ENCODE data around the gene LRR1. TPM values are rescaled to one million over a fixed set of nuclear protein-coding genes. Genes with fewer than 3 reads are reported as not detected.
"Not testable (repeated sequence)": the region's sequence is repeated elsewhere in the genome, so short reads cannot be mapped to it uniquely, and the experiment has no call there.

Gene LRR1
- polyA plus RNA-seq, 2 of the 4 experiments (the other 2 are of a cell fraction): 50.7 to 52.8 TPM

- FAIRE-seq, H3K9me3 ChIP-seq, ATAC-seq: not testable (repeated sequence)
- 2% methylated on average over 32 of the region's 32 CpGs for WGBS (ENCODE audit: missing lambda C conversion rate)
- CTCF ChIA-PET: interaction anchor here (0.7 to 1.2 kb wide), 2 partner anchors 13 to 24 kb away, joined by 3 to 4 read pairs; no protein-coding TSS in a partner anchor
- Histone ChIP-seq H3K4me1 (peaks cover 30% of the 10 kb centered on the region), H3K27ac (peak overlapping the region; percentile 86 to 96), H3K4me3 (peak overlapping the region; percentile 64), H3K4me2 (peak overlapping the region; percentile 82)
- POLR2A ChIA-PET: interaction anchor here (1.2 to 3.1 kb wide), 3 partner anchors 10 to 49 kb away, joined by 3 to 50 read pairs (median 15); partner anchors contain the start of genes MGAT2 and RPL36AL
- DNase-seq (ENCODE audit: low read depth in 1 of 2, low spot score in 1 of 2): peak in 1 of 2 experiments; percentile 36
Measured at GRCh38 chr14:49584981-49585640, 13.6 kb upstream of the LRR1 start.

GRCh38 chr14:49585803-49586672 lies 12.7 kb upstream of the LRR1 start, which contains the start of gene RPS29:
RPS29 (minus strand) TSS chr14:49586380; CDS start chr14:49586346, 34 bp downstream.
- H3K4me1 ChIP-seq: peaks cover 30% of the 10 kb centered on the region
- H3K27ac ChIP-seq: peak within 1 kb of the TSS; percentile 86 to 96
- WGBS (ENCODE audit: missing lambda C conversion rate): 2% methylated on average over 48 of the region's 55 CpGs
- H3K9me3 ChIP-seq: no peaks in the 10 kb centered on the region
- ChIA-PET POLR2A (interaction anchor here (0.6 to 3.1 kb wide), 13 partner anchors 8 to 267 kb away, joined by 3 to 50 read pairs (median 3); partner anchors contain the start of genes KLHDC2, LRR1, MGAT2 and NEMF), CTCF (interaction anchor here (0.9 to 2.5 kb wide), 10 partner anchors 9 to 125 kb away, joined by 3 to 18 read pairs (median 5); partner anchors contain the start of gene LRR1)
- FAIRE-seq: peak; percentile 32
- H3K4me2 ChIP-seq: peak within 1 kb of the TSS; percentile 82
- DNase-seq (ENCODE audit: low read depth in 1 of 2, low spot score in 1 of 2): peak; percentile 93 to 99
- peak; percentile 86 to 89 for ATAC-seq
- H3K4me3 ChIP-seq: peak within 1 kb of the TSS; percentile 64
- TF ChIP-seq PBX3 (IDR thresholded peaks at IDR 0.05): 0 out of 2 replicates have a peak, but pooled peaks have one; percentile 38
- TF ChIP-seq ELK1 (IDR thresholded peaks at IDR 0.05; ENCODE audit: low read depth, low read length): no peak
- TF ChIP-seq RARB (CRISPR knock-in tag; IDR thresholded peaks at IDR 0.05): no peak
- no peak for TF ChIP-seq ATOH8 (CRISPR knock-in tag; IDR thresholded peaks at IDR 0.05; ENCODE audit: low read depth)
- no peak for TF ChIP-seq HES2 (IDR thresholded peaks at IDR 0.05)
- TF ChIP-seq MAX (IDR thresholded peaks at IDR 0.05): peak; percentile 92
- no peak for TF ChIP-seq EHMT2 (IDR thresholded peaks at IDR 0.05; ENCODE audit: low read depth)
- TF ChIP-seq KDM5A (IDR thresholded peaks at IDR 0.05): no peak
- no peak for TF ChIP-seq SMC3 (IDR thresholded peaks at IDR 0.05)
- no peak for TF ChIP-seq KDM1A (IDR thresholded peaks at IDR 0.05; ENCODE audit: low read depth)
- TF ChIP-seq GATA3 (IDR thresholded peaks at IDR 0.05; ENCODE audit: borderline replicate concordance): no peak
- no peak for TF ChIP-seq RCOR1 (IDR thresholded peaks at IDR 0.05; ENCODE audit: low read depth, low read length)
- no peak for TF ChIP-seq HDAC2 (IDR thresholded peaks at IDR 0.05)
- peak; percentile 90 for TF ChIP-seq MYC (IDR thresholded peaks at IDR 0.05; ENCODE audit: borderline replicate concordance, low read length)
- peak; percentile 95; the same call in 2 of the 3 replicates for TF ChIP-seq BCL3 (IDR thresholded peaks at IDR 0.05)
- TF ChIP-seq FOSB (CRISPR knock-in tag; IDR thresholded peaks at IDR 0.05): no peak
- no peak for TF ChIP-seq HOXB5 (CRISPR knock-in tag; IDR thresholded peaks at IDR 0.05)
- TF ChIP-seq ESRRA (IDR thresholded peaks at IDR 0.05; ENCODE audit: borderline replicate concordance, low read length): no peak
- no peak for TF ChIP-seq ZC3H11A (IDR thresholded peaks at IDR 0.05)
- TF ChIP-seq PHF8 (IDR thresholded peaks at IDR 0.05; ENCODE audit: borderline replicate concordance, low read depth): peak; percentile 98
- TF ChIP-seq FOSL2 (IDR thresholded peaks at IDR 0.05): 0 out of 2 replicates have a peak, but pooled peaks have one; percentile 14
- peak; percentile 98 for TF ChIP-seq FOSL2 (CRISPR knock-in tag; IDR thresholded peaks at IDR 0.05)
- 0 out of 2 replicates have a peak, but pooled peaks have one; percentile 61 for TF ChIP-seq HMGXB4 (CRISPR knock-in tag; IDR thresholded peaks at IDR 0.05; ENCODE audit: borderline replicate concordance)
- TF ChIP-seq CEBPB (IDR thresholded peaks at IDR 0.05): no peak
- no peak for TF ChIP-seq CBX2 (IDR thresholded peaks at IDR 0.05; ENCODE audit: borderline replicate concordance, low read depth)
- no peak for TF ChIP-seq CHD2 (IDR thresholded peaks at IDR 0.05; ENCODE audit: low read length, partially characterized antibody)
- no peak for TF ChIP-seq HOXB13 (CRISPR knock-in tag; IDR thresholded peaks at IDR 0.05; ENCODE audit: low read depth)
- TF ChIP-seq SREBF2 (IDR thresholded peaks at IDR 0.05): peak; percentile 89
